Panc1 (cell line): Measurements from ENCODE around the gene EEA1. TPM values are rescaled to one million over a fixed set of nuclear protein-coding genes. Genes with fewer than 3 reads are reported as not detected.

Experiments
- ATAC-seq: fragments of 200-7000 bp; cut with Tn5 transposase; 2 replicates; pipeline ENCODE4 v1.9.1; 2020; ENCODE audit warnings: mild to moderate bottlenecking, moderate library complexity
- BruUV-seq: library from RNA; stranded (reverse); fragments of 400-500 nt; replicated peaks from 2 replicates; lab custom pipeline; 2021; lab: Mats Ljungman, UMichigan
- CTCF ChIA-PET: fragments of 300-600 bp; sonication (Branson Sonifier 250); formaldehyde crosslinking; loops from one replicate; lab custom pipeline; 2022; ENCODE audit warnings: antibody characterized with exemption; lab: Charles Lee
- POLR2A ChIA-PET: fragments of 300-600 bp; sonication (Branson Sonifier 250); formaldehyde crosslinking; loops from one replicate; lab custom pipeline; 2022; ENCODE audit warnings: antibody characterized with exemption; lab: Charles Lee
- DNase-seq: peaks from one replicate; pipeline ENCODE4 v3.0.0-alpha.2; 2010; ENCODE audit warnings: low read depth, low spot score
- H3K27ac ChIP-seq: 2 replicates; pipeline ENCODE4 v1.5.1; 2011; ENCODE audit warnings: mild to moderate bottlenecking, low read length, inconsistent platforms
- H3K27me3 ChIP-seq: fragments of 200-500 bp; sonication (Bioruptor generic); 2 replicates; pipeline ENCODE4 v1.6.0; 2014; ENCODE audit warnings: low read length, inconsistent platforms; ENCODE audit not compliant: control insufficient read depth, insufficient read depth
- H3K36me3 ChIP-seq: fragments of 200-500 bp; sonication (Bioruptor generic); 2 replicates; pipeline ENCODE4 v1.5.1; 2014; ENCODE audit warnings: inconsistent platforms, mild to moderate bottlenecking, low read length, moderate library complexity; ENCODE audit not compliant: control insufficient read depth, insufficient read depth
- H3K4me1 ChIP-seq: 2 replicates; pipeline ENCODE4 v1.5.1; 2011; ENCODE audit warnings: inconsistent platforms, mild to moderate bottlenecking, low read length, moderate library complexity; ENCODE audit not compliant: control insufficient read depth, insufficient read depth
- H3K4me3 ChIP-seq, 2 experiments: 2 replicates each; pipeline ENCODE4 v1.5.1; 2011 to 2012; ENCODE audit warnings: low read depth in 2 of 2, low read length in 2 of 2, mild to moderate bottlenecking in 2 of 2, inconsistent platforms in 1 of 2, moderate library complexity in 1 of 2
- H3K9me3 ChIP-seq: fragments of 200-500 bp; sonication (Bioruptor generic); 2 replicates; pipeline ENCODE4 v1.5.1; 2014; ENCODE audit warnings: low read depth, mild to moderate bottlenecking, inconsistent platforms, low read length, moderate library complexity; ENCODE audit not compliant: control insufficient read depth, insufficient read depth
- CTCF ChIP-seq: fragments of 450-650 bp; IDR thresholded peaks from 2 replicates; pipeline ENCODE4 v1.5.1; 2017; ENCODE audit warnings: mild to moderate bottlenecking
- POLR2AphosphoS5 ChIP-seq: IDR thresholded peaks from 2 replicates; pipeline ENCODE4 v1.6.1; 2012; ENCODE audit warnings: mild to moderate bottlenecking, low read depth, low read length, moderate library complexity
- SIN3A ChIP-seq: IDR thresholded peaks from 2 replicates; pipeline ENCODE4 v1.6.1; 2012; ENCODE audit warnings: low read depth, mild to moderate bottlenecking, low read length, moderate library complexity, borderline replicate concordance; ENCODE audit not compliant: insufficient read depth
- TCF7L2 ChIP-seq: IDR thresholded peaks from 2 replicates; pipeline ENCODE4 v1.6.1; 2011; ENCODE audit warnings: mild to moderate bottlenecking, low read depth, low read length, inconsistent platforms
- in situ Hi-C: cut with HindIII; loops from 2 replicates; pipeline ENCODE4 v1.10.0; 2016; ENCODE audit warnings: low sequenced_read_pairs, low pct_unique_long_range_greater_than_20kb
- intact Hi-C: fragments of 100-400 bp; cut with micrococcal nuclease; formaldehyde crosslinking; loops from one replicate; pipeline ENCODE4 v1.10.0; 2022; ENCODE audit not compliant: unreplicated experiment
- total RNA-seq: library from RNA; stranded (reverse); gene quantifications from one replicate; pipeline ENCODE4 v1.2.1, GENCODE V29; 2021; ENCODE audit not compliant: unreplicated experiment
- TF ChIP-seq, protein P1 (sequence below), 2 experiments: IDR thresholded peaks; 2 replicates each; pipeline ENCODE4 v1.6.1; 2011 to 2012; ENCODE audit warnings: low read depth in 2 of 2, control low read depth in 1 of 2, low read length in 1 of 2, mild to moderate bottlenecking in 1 of 2, moderate library complexity in 1 of 2; ENCODE audit not compliant: insufficient read depth in 1 of 2

EEA1 gene
- total RNA-seq, 1 experiment from 2014 or later = 15.1 TPM

DNA sequence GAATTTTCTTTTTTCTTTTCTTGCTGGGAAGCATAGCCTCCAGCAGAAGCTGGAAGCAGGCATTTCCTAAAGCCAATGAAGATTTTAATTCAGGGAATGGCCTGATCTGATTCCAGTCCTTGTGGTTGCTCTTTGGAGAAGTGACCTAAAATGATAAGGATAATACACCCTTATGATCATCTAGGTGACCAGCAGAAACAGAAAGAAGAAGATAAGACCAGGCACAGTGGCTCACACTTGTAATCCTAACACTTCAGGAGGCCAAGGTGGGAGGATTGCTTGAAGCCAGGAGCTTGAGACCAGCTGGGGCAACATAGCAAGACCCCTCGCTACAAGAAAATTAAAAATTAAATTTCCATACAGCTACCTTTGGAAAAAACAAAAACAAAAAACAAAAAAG, 51.2 kb downstream of the EEA1 start:
- Histone ChIP-seq H3K4me1 (no peaks in the 10 kb centered on the region), H3K4me3 (no peak overlapping the region), H3K36me3 (no peaks in the 10 kb centered on the region), H3K27me3 (no peaks in the 10 kb centered on the region), H3K9me3 (no peaks in the 10 kb centered on the region), H3K27ac (no peak overlapping the region)
- POLR2A ChIA-PET = no interaction called here
- no peak for DNase-seq
- no peak for TF ChIP-seq SIN3A
- TF ChIP-seq TCF7L2 = no peak
- no peak for TF ChIP-seq CTCF
- TF ChIP-seq, protein P1, sequence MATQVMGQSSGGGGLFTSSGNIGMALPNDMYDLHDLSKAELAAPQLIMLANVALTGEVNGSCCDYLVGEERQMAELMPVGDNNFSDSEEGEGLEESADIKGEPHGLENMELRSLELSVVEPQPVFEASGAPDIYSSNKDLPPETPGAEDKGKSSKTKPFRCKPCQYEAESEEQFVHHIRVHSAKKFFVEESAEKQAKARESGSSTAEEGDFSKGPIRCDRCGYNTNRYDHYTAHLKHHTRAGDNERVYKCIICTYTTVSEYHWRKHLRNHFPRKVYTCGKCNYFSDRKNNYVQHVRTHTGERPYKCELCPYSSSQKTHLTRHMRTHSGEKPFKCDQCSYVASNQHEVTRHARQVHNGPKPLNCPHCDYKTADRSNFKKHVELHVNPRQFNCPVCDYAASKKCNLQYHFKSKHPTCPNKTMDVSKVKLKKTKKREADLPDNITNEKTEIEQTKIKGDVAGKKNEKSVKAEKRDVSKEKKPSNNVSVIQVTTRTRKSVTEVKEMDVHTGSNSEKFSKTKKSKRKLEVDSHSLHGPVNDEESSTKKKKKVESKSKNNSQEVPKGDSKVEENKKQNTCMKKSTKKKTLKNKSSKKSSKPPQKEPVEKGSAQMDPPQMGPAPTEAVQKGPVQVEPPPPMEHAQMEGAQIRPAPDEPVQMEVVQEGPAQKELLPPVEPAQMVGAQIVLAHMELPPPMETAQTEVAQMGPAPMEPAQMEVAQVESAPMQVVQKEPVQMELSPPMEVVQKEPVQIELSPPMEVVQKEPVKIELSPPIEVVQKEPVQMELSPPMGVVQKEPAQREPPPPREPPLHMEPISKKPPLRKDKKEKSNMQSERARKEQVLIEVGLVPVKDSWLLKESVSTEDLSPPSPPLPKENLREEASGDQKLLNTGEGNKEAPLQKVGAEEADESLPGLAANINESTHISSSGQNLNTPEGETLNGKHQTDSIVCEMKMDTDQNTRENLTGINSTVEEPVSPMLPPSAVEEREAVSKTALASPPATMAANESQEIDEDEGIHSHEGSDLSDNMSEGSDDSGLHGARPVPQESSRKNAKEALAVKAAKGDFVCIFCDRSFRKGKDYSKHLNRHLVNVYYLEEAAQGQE (IDR thresholded peaks at IDR 0.05; ENCODE audit: insufficient read depth in 1 of 2, low read depth in 2 of 2, low read length in 1 of 2) = no peak
- no peak for TF ChIP-seq POLR2AphosphoS5
- ATAC-seq = no peak
- BruUV-seq = no TSS peak
- in situ Hi-C loops (no loop called here), intact Hi-C loops (no loop called here)
- CTCF ChIA-PET = no interaction called here

GRCh38 chr12:92876496-92876895, 52.6 kb downstream of the EEA1 start:
- TF ChIP-seq, protein P1 (IDR thresholded peaks at IDR 0.05; ENCODE audit: insufficient read depth in 1 of 2, low read depth in 2 of 2, low read length in 1 of 2) = no peak
- no peak for TF ChIP-seq CTCF
- no peaks in the 10 kb centered on the region for H3K9me3 ChIP-seq
- intact Hi-C loops (no loop called here), in situ Hi-C loops (no loop called here)
- H3K4me1 ChIP-seq = no peaks in the 10 kb centered on the region
- no TSS peak for BruUV-seq
- POLR2A ChIA-PET = interaction anchor here (0.6 to 0.7 kb wide), 2 partner anchors 23 to 70 kb away, joined by 4 to 6 read pairs; no protein-coding TSS in a partner anchor
- DNase-seq = no peak
- CTCF ChIA-PET = interaction anchor here (0.6 kb wide), 1 partner anchor 222 kb away, joined by 3 read pairs; no protein-coding TSS in a partner anchor
- no peak overlapping the region for H3K27ac ChIP-seq
- no peaks in the 10 kb centered on the region for H3K27me3 ChIP-seq
- ATAC-seq = no peak
- H3K4me3 ChIP-seq = no peak overlapping the region
- no peaks in the 10 kb centered on the region for H3K36me3 ChIP-seq
